GM12878 (cell line): ENCODE data around the gene HEPACAM. TPM values are rescaled to one million over a fixed set of nuclear protein-coding genes. Genes with fewer than 3 reads are reported as not detected.

Source experiments
- ATAC-seq: fragments of 200-7000 bp; cut with Tn5 transposase; 3 replicates; pipeline ENCODE4 v1.9.1; 2020; ENCODE audit warnings: mild to moderate bottlenecking, moderate library complexity
- BruUV-seq: library from RNA; stranded (reverse); fragments of 400-500 nt; replicated peaks from 2 replicates; lab custom pipeline; 2021; lab: Mats Ljungman, UMichigan
- CTCF ChIA-PET: fragments of 300-600 bp; sonication (Branson Sonifier 250); formaldehyde crosslinking; extraction: SDS; loops from one replicate; lab custom pipeline; 2021; ENCODE audit warnings: inconsistent platforms; lab: Yijun Ruan, JAX
- POLR2A ChIA-PET: fragments of 350-600 bp; formaldehyde crosslinking; extraction: SDS; loops from one replicate; lab custom pipeline; 2021; ENCODE audit warnings: inconsistent platforms; lab: Charles Lee
- RAD21 ChIA-PET: fragments of 300-600 bp; sonication (Branson Sonifier 250); formaldehyde crosslinking; loops from one replicate; lab custom pipeline; 2023; ENCODE audit warnings: antibody characterized with exemption; ENCODE audit not compliant: unreplicated experiment; lab: Charles Lee
- SMC1A ChIA-PET: fragments of 300-600 bp; sonication (Branson Sonifier 250); formaldehyde crosslinking; loops from one replicate; lab custom pipeline; 2023; ENCODE audit not compliant: unreplicated experiment, uncharacterized antibody; lab: Charles Lee
- DNase-seq: peaks from one replicate; pipeline ENCODE4 v3.0.0-alpha.2; 2011; ENCODE audit warnings: low read depth, low spot score
- FAIRE-seq: peaks from 3 replicates; lab custom pipeline; 2011; peaks lifted over from hg19 to GRCh38; lab: Jason Lieb, UNC
- H2AFZ ChIP-seq: 2 replicates; pipeline ENCODE4 v1.6.0; 2011; ENCODE audit warnings: low read depth, low read length, control low read depth; ENCODE audit not compliant: control insufficient read depth
- H3K27ac ChIP-seq: 2 replicates; pipeline ENCODE4 v1.5.1; 2011; ENCODE audit warnings: control low read depth; ENCODE audit not compliant: control insufficient read depth, insufficient read depth
- H3K27me3 ChIP-seq, 2 experiments: replicated peaks in 1 of 2; 2 replicates each; pipeline versions ENCODE4 v1.6.0 to v1.6.1; 2011; ENCODE audit warnings: low read length in 1 of 2; ENCODE audit not compliant: control insufficient read depth in 2 of 2, insufficient read depth in 2 of 2
- H3K36me3 ChIP-seq, 2 experiments: 2 replicates each; pipeline ENCODE4 v1.5.1; 2011; ENCODE audit warnings: low read length in 1 of 2; ENCODE audit not compliant: control insufficient read depth in 2 of 2, insufficient read depth in 2 of 2
- H3K4me1 ChIP-seq: 2 replicates; pipeline ENCODE4 v1.6.1; 2011; ENCODE audit warnings: mild to moderate bottlenecking, low read length, moderate library complexity, mixed read lengths; ENCODE audit not compliant: control insufficient read depth, insufficient read depth
- H3K4me2 ChIP-seq: 2 replicates; pipeline ENCODE4 v1.6.0; 2011; ENCODE audit warnings: control low read depth; ENCODE audit not compliant: control insufficient read depth, insufficient read depth
- H3K4me3 ChIP-seq: fragments of 200-600 bp; sonication (generic); 2 replicates; pipeline ENCODE4 v1.5.1; 2016
- H3K79me2 ChIP-seq: 2 replicates; pipeline ENCODE4 v1.6.0; 2011; ENCODE audit warnings: low read length; ENCODE audit not compliant: control insufficient read depth, insufficient read depth
- H3K9ac ChIP-seq: 2 replicates; pipeline ENCODE4 v1.8.0; 2011; ENCODE audit warnings: low read length, control low read depth, mixed read lengths; ENCODE audit not compliant: control insufficient read depth, insufficient read depth
- H3K9me3 ChIP-seq: replicated peaks from 3 replicates; pipeline ENCODE4 v1.5.1; 2011; ENCODE audit warnings: mild to moderate bottlenecking, low read length; ENCODE audit not compliant: control insufficient read depth, insufficient read depth
- H4K20me1 ChIP-seq: 2 replicates; pipeline ENCODE4 v1.6.0; 2011; ENCODE audit not compliant: control insufficient read depth, insufficient read depth
- FOXK2 ChIP-seq: fragments of 450-650 bp; IDR thresholded peaks from 2 replicates; pipeline ENCODE4 v1.6.1; 2017; ENCODE audit warnings: mild to moderate bottlenecking, moderate library complexity
- HSF1 ChIP-seq: fragments of 150-350 bp; IDR thresholded peaks from 2 replicates; pipeline ENCODE4 v1.6.1; 2014; ENCODE audit warnings: mild to moderate bottlenecking, low read depth, low read length
- PAX5 ChIP-seq: IDR thresholded peaks from 2 replicates; pipeline ENCODE4 v1.6.1; 2011; ENCODE audit warnings: low read depth, low read length, borderline replicate concordance
- STAT1 ChIP-seq: fragments of 450-650 bp; conservative IDR thresholded peaks from 2 replicates; pipeline ENCODE4 v1.6.1; 2014; ENCODE audit warnings: antibody characterized with exemption, mild to moderate bottlenecking
- ZNF687 ChIP-seq: fragments of 450-650 bp; IDR thresholded peaks from 2 replicates; pipeline ENCODE4 v1.6.1; 2017; ENCODE audit warnings: mild to moderate bottlenecking, moderate library complexity
- ZZZ3 ChIP-seq: IDR thresholded peaks from 2 replicates; pipeline ENCODE4 v1.6.1; 2011; ENCODE audit warnings: low read depth; ENCODE audit not compliant: control insufficient read depth, insufficient read length
- WGBS: methylation state at CpG from one replicate; pipeline ENCODE4 v1.1.6; 2016; ENCODE audit warnings: low lambda C conversion rate; ENCODE audit not compliant: insufficient replicate concordance, insufficient coverage; ENCODE audit errors: missing lambda C conversion rate; 5-methylcytosine and 5-hydroxymethylcytosine counted together
- in situ Hi-C: fragments of 300-500 bp; cut with MboI; formaldehyde crosslinking; loops from 9 replicates; pipeline ENCODE4 v1.14.3; 2018; ENCODE audit warnings: mixed read lengths
- intact Hi-C: fragments of 100-400 bp; cut with micrococcal nuclease; formaldehyde crosslinking; loops from one replicate; pipeline ENCODE4 v1.14.2; 2022; ENCODE audit not compliant: unreplicated experiment
- polyA plus RNA-seq, 11 experiments: library from polyadenylated mRNA; depleted of rRNA in 4 of 11; unstranded in 6 of 11; stranded (reverse) in 5 of 11; fragments of >200 nt; fragmentation: Nextera tagmentation in 4 of 11; fragmentation: Illumina TruSeq in 1 of 11; extraction: Ambion mirVana in 4 of 11; extraction: Trizol in 1 of 11; gene quantifications; 1 replicate in 1 of 11; 2 replicates in 10 of 11; pipeline versions ENCODE4 v1.2.1 to v1.2.3, GENCODE V29; 2011 to 2016; ENCODE audit warnings: inconsistent platforms in 2 of 11, missing spikeins in 2 of 11, low read depth in 1 of 11
- total RNA-seq, 4 experiments: library from RNA; depleted of rRNA in 3 of 4; stranded (reverse); fragments of >200 nt in 3 of 4; fragmentation: Illumina TruSeq in 1 of 4; extraction: Trizol in 1 of 4; gene quantifications; 2 replicates each; pipeline versions ENCODE4 v1.2.1 to v1.2.3, GENCODE V29; 2013 to 2021

HEPACAM gene
- total and polyA plus RNA-seq, 10 of the 15 experiments (the other 5 are each of a cell fraction or from before 2014, with no cell fraction given) = 0.03 TPM; not detected in 9

- H2AFZ ChIP-seq = no peak overlapping the region
- no peak for DNase-seq
- in situ Hi-C loops = no loop called here
- H3K4me1 ChIP-seq = no peaks in the 10 kb centered on the region
- ChIA-PET RAD21 (no interaction called here), POLR2A (no interaction called here), CTCF (interaction anchor here (1.1 to 1.4 kb wide), 2 partner anchors 52 to 94 kb away, joined by 3 to 4 read pairs; no protein-coding TSS in a partner anchor), SMC1A (no interaction called here)
- no peak overlapping the region for H3K4me2 ChIP-seq
- no peak overlapping the region for H3K9ac ChIP-seq
- peaks cover 0 to 4% of the 10 kb centered on the region in 2 experiments; a peak in 3 of 4 replicates for H3K27me3 ChIP-seq
- no peaks in the 10 kb centered on the region for H3K79me2 ChIP-seq
- 27% methylated on average over 2 of the region's 3 CpGs for WGBS
- no peak for ATAC-seq
- no peak overlapping the region for H3K27ac ChIP-seq
- intact Hi-C loops = loop anchor here (10.0 kb wide), 1 partner anchor 257 kb away; no protein-coding TSS in a partner anchor
- H3K4me3 ChIP-seq = no peak overlapping the region
- TF ChIP-seq ZNF687 (no peak), STAT1 (no peak), PAX5 (no peak), ZZZ3 (no peak), FOXK2 (no peak), HSF1 (no peak)
- no peaks in the 10 kb centered on the region for H3K9me3 ChIP-seq
- no TSS peak for BruUV-seq
- FAIRE-seq = no peak
- H3K36me3 ChIP-seq = no peaks in the 10 kb centered on the region; a peak in 1 of 4 replicates
- no peaks in the 10 kb centered on the region for H4K20me1 ChIP-seq
These were observed 48.2 kb downstream of the HEPACAM start for GRCh38 chr11:124887667-124888013.
